ENCODE results near the gene CPNE9. TPM values are rescaled to one million over a fixed set of nuclear protein-coding genes. Genes with fewer than 3 reads are reported as not detected.

The CPNE9 gene
- total RNA-seq, 1 experiment from 2014 or later: not detected

DNA sequence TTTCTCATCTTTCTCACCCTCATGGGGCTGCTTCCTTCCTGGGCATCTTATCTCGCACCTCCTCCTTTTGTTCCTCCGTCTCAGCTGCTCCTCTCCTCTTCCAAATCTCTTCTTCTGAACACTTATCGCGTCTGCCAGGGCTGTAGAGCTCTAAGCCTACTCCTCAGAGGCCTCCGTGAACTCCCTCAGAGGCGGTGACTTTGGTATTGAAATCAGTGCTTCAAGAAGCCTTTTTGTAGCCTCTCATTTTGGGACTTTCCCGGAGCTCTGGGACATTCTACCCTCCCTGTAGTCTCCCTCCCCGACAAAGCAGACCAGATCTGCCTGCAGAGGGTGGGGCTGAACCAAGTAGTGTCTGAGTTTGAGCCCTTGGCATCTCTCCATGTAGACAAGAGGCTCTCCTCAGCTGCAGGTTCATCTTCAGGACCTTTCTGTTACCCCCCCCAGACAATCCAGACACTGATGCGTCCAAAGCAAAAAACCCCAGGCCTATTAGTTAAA, 17.5 kb upstream of the CPNE9 start:
- Mint-ChIP-seq H3K4me3 (ENCODE audit: unreplicated experiment) (no peak overlapping the region), H3K4me1 (ENCODE audit: low read depth, unreplicated experiment) (peaks cover 12% of the 10 kb centered on the region), H3K9me3 (ENCODE audit: unreplicated experiment) (no peaks in the 10 kb centered on the region), H3K36me3 (ENCODE audit: insufficient read depth, unreplicated experiment) (peaks cover 29% of the 10 kb centered on the region), H3K27ac (ENCODE audit: unreplicated experiment) (no peak overlapping the region), H3K27me3 (ENCODE audit: insufficient read depth, unreplicated experiment) (no peaks in the 10 kb centered on the region)
- ChIA-PET POLR2A (no interaction called here), CTCF (no interaction called here)
- no peak for DNase-seq
- Histone ChIP-seq H3K36me3 (ENCODE audit: control insufficient read depth, insufficient read depth, low read length) (peaks cover 1% of the 10 kb centered on the region; the same call in 1 of the 2 replicates), H3K9me3 (no peaks in the 10 kb centered on the region), H3K4me3 (ENCODE audit: low read depth, low read length) (no peak overlapping the region), H3K27me3 (replicated peaks; ENCODE audit: control insufficient read depth, insufficient read depth, low read length) (no peaks in the 10 kb centered on the region), H3K4me1 (peaks cover 9% of the 10 kb centered on the region)
- no TSS peak for BruUV-seq (replicated peaks)
- intact Hi-C loops (cut with micrococcal nuclease; ENCODE audit: unreplicated experiment): no loop called here
- TF ChIP-seq, protein P1, sequence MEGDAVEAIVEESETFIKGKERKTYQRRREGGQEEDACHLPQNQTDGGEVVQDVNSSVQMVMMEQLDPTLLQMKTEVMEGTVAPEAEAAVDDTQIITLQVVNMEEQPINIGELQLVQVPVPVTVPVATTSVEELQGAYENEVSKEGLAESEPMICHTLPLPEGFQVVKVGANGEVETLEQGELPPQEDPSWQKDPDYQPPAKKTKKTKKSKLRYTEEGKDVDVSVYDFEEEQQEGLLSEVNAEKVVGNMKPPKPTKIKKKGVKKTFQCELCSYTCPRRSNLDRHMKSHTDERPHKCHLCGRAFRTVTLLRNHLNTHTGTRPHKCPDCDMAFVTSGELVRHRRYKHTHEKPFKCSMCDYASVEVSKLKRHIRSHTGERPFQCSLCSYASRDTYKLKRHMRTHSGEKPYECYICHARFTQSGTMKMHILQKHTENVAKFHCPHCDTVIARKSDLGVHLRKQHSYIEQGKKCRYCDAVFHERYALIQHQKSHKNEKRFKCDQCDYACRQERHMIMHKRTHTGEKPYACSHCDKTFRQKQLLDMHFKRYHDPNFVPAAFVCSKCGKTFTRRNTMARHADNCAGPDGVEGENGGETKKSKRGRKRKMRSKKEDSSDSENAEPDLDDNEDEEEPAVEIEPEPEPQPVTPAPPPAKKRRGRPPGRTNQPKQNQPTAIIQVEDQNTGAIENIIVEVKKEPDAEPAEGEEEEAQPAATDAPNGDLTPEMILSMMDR (IDR thresholded peaks at IDR 0.05; ENCODE audit: insufficient read depth in 1 of 2, low read depth in 1 of 2, low read length in 1 of 2, severe bottlenecking in 1 of 2, unreplicated experiment in 1 of 2): no peak

DNA sequence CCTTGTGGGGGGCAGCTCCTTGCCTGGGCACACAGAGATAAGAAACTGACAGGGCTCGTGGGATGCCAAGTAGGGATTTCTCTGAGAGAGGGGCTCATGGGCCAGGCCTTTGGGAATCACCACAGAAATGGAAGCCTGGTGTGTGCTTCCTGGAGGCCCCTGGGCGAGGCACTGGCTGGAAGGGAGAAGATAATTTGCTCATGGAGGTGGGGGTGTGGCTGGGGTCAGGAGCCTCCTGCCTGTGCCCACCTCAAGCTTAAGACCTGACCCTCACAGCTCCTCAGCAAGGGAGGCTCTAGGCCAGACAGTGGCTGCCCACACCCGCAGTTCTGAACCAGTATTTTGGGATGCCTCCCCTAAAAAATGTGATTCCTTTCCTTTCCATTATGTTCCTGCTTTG, 16.9 kb upstream of the CPNE9 start:
- Mint-ChIP-seq H3K36me3 (ENCODE audit: insufficient read depth, unreplicated experiment) (peaks cover 23% of the 10 kb centered on the region), H3K27ac (ENCODE audit: unreplicated experiment) (no peak overlapping the region), H3K9me3 (ENCODE audit: unreplicated experiment) (no peaks in the 10 kb centered on the region), H3K4me3 (ENCODE audit: unreplicated experiment) (no peak overlapping the region), H3K27me3 (ENCODE audit: insufficient read depth, unreplicated experiment) (no peaks in the 10 kb centered on the region), H3K4me1 (ENCODE audit: low read depth, unreplicated experiment) (peaks cover 6% of the 10 kb centered on the region)
- ChIA-PET CTCF (no interaction called here), POLR2A (no interaction called here)
- intact Hi-C loops (cut with micrococcal nuclease; ENCODE audit: unreplicated experiment): no loop called here
- TF ChIP-seq, protein P1 (IDR thresholded peaks at IDR 0.05; ENCODE audit: insufficient read depth in 1 of 2, low read depth in 1 of 2, low read length in 1 of 2, severe bottlenecking in 1 of 2, unreplicated experiment in 1 of 2): no peak
- Histone ChIP-seq H3K36me3 (ENCODE audit: control insufficient read depth, insufficient read depth, low read length) (peaks cover 1% of the 10 kb centered on the region; the same call in 1 of the 2 replicates), H3K27me3 (replicated peaks; ENCODE audit: control insufficient read depth, insufficient read depth, low read length) (no peaks in the 10 kb centered on the region), H3K4me3 (ENCODE audit: low read depth, low read length) (no peak overlapping the region), H3K4me1 (peaks cover 3% of the 10 kb centered on the region), H3K9me3 (no peaks in the 10 kb centered on the region)
- no peak for DNase-seq
- BruUV-seq (replicated peaks): no TSS peak

DNA sequence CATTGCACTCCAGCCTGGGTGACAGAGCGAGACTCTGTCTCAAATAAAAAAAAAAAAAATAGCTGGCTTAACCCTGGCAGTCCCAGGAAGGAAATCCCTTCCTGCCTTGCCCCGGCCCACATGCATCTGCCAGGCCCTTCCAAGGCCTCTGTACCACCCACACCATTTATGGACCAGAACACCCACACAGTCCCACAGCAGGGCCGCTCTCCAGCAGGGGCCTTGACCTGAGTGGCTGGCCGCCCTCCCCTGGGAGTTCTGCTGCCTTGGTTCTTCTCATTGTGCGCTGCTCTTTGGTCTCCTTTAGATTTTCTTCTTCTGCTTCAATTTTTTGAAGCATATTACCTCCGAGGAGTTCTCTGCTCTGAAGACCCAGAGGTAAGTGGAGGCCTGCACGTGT, 16.1 kb upstream of the CPNE9 start:
- Histone ChIP-seq H3K9me3 (no peaks in the 10 kb centered on the region), H3K4me1 (no peaks in the 10 kb centered on the region), H3K4me3 (ENCODE audit: low read depth, low read length) (no peak overlapping the region), H3K27me3 (replicated peaks; ENCODE audit: control insufficient read depth, insufficient read depth, low read length) (no peaks in the 10 kb centered on the region), H3K36me3 (ENCODE audit: control insufficient read depth, insufficient read depth, low read length) (peaks cover 1% of the 10 kb centered on the region; the same call in 1 of the 2 replicates)
- intact Hi-C loops (cut with micrococcal nuclease; ENCODE audit: unreplicated experiment): no loop called here
- H3K4me3 Mint-ChIP-seq (ENCODE audit: unreplicated experiment): no peak overlapping the region
- no peaks in the 10 kb centered on the region for H3K9me3 Mint-ChIP-seq (ENCODE audit: unreplicated experiment)
- no peaks in the 10 kb centered on the region for H3K27me3 Mint-ChIP-seq (ENCODE audit: insufficient read depth, unreplicated experiment)
- H3K4me1 Mint-ChIP-seq (ENCODE audit: low read depth, unreplicated experiment): no peaks in the 10 kb centered on the region
- no peak for DNase-seq
- no peak overlapping the region for H3K27ac Mint-ChIP-seq (ENCODE audit: unreplicated experiment)
- TF ChIP-seq, protein P1 (IDR thresholded peaks at IDR 0.05; ENCODE audit: insufficient read depth in 1 of 2, low read depth in 1 of 2, low read length in 1 of 2, severe bottlenecking in 1 of 2, unreplicated experiment in 1 of 2): no peak
- BruUV-seq (replicated peaks): no TSS peak
- H3K36me3 Mint-ChIP-seq (ENCODE audit: insufficient read depth, unreplicated experiment): peaks cover 17% of the 10 kb centered on the region
- ChIA-PET POLR2A (no interaction called here), CTCF (no interaction called here)
